Measurements from ENCODE around the gene PDE8B. TPM values are rescaled to one million over a fixed set of nuclear protein-coding genes. Genes with fewer than 3 reads are reported as not detected.

Gene PDE8B
- total RNA-seq, 1 donor from 2014 or later, result not detected

DNA sequence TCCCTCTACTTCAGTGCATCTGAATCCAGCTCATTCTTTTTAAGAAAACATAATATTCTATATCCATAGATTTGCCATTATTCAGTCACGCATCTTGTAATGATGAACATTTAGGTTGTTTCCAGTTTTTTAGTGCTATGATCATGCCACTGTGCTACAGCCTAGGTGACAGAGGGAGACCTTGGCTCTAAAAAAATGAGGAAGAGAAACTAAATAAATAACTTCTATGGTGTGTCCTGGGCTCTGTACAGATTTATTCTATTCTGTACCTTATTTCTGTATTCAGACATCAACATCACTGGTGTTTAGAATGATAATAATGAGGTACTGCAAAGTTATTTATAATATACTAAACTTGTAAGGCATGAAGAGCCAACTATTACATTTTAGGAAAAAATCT, 45.9 kb downstream of the PDE8B start:
- H3K27ac Mint-ChIP-seq, result no peak overlapping the region
- intact Hi-C loops (cut with micrococcal nuclease), result no loop called here
- peaks cover 17% of the 10 kb centered on the region for H3K27me3 Mint-ChIP-seq
- H3K9me3 Mint-ChIP-seq, result peaks cover 2% of the 10 kb centered on the region
- ATAC-seq (ENCODE audit: low read depth) (no peak), DNase-seq (no peak)
- H3K36me3 Mint-ChIP-seq (ENCODE audit: low read depth), result no peaks in the 10 kb centered on the region
- H3K4me1 Mint-ChIP-seq, result no peaks in the 10 kb centered on the region
- TF ChIP-seq, protein P1, sequence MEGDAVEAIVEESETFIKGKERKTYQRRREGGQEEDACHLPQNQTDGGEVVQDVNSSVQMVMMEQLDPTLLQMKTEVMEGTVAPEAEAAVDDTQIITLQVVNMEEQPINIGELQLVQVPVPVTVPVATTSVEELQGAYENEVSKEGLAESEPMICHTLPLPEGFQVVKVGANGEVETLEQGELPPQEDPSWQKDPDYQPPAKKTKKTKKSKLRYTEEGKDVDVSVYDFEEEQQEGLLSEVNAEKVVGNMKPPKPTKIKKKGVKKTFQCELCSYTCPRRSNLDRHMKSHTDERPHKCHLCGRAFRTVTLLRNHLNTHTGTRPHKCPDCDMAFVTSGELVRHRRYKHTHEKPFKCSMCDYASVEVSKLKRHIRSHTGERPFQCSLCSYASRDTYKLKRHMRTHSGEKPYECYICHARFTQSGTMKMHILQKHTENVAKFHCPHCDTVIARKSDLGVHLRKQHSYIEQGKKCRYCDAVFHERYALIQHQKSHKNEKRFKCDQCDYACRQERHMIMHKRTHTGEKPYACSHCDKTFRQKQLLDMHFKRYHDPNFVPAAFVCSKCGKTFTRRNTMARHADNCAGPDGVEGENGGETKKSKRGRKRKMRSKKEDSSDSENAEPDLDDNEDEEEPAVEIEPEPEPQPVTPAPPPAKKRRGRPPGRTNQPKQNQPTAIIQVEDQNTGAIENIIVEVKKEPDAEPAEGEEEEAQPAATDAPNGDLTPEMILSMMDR (IDR thresholded peaks at IDR 0.05), result no peak
- ChIA-PET CTCF (no interaction called here), POLR2A (no interaction called here)
- H3K4me3 Mint-ChIP-seq, result no peak overlapping the region

- no peak for DNase-seq
- H3K4me3 Mint-ChIP-seq, result no peak overlapping the region
- ChIA-PET CTCF (no interaction called here), POLR2A (no interaction called here)
- no peaks in the 10 kb centered on the region for H3K36me3 Mint-ChIP-seq (ENCODE audit: low read depth)
- TF ChIP-seq, protein P1 (IDR thresholded peaks at IDR 0.05), result no peak
- H3K9me3 Mint-ChIP-seq, result peaks cover 2% of the 10 kb centered on the region
- peaks cover 10% of the 10 kb centered on the region for H3K27me3 Mint-ChIP-seq
- H3K27ac Mint-ChIP-seq, result no peak overlapping the region
- intact Hi-C loops (cut with micrococcal nuclease), result no loop called here
- ATAC-seq (ENCODE audit: low read depth), result no peak
- H3K4me1 Mint-ChIP-seq, result no peaks in the 10 kb centered on the region
Measured at GRCh38 chr5:77258652-77259051, 48.2 kb downstream of the PDE8B start.

GRCh38 chr5:77259476-77259875, 49.0 kb downstream of the PDE8B start:
- H3K36me3 Mint-ChIP-seq (ENCODE audit: low read depth), result no peaks in the 10 kb centered on the region
- POLR2A ChIA-PET, result no interaction called here
- TF ChIP-seq, protein P1 (IDR thresholded peaks at IDR 0.05), result no peak
- CTCF ChIA-PET, result no interaction called here
- intact Hi-C loops (cut with micrococcal nuclease), result no loop called here
- H3K4me3 Mint-ChIP-seq, result no peak overlapping the region
- no peak for DNase-seq
- ATAC-seq (ENCODE audit: low read depth), result no peak
- peaks cover 2% of the 10 kb centered on the region for H3K9me3 Mint-ChIP-seq
- no peak overlapping the region for H3K27ac Mint-ChIP-seq
- no peaks in the 10 kb centered on the region for H3K4me1 Mint-ChIP-seq
- peaks cover 10% of the 10 kb centered on the region for H3K27me3 Mint-ChIP-seq

GRCh38 chr5:77262697-77263096, 52.2 kb downstream of the PDE8B start:
- Mint-ChIP-seq H3K27ac (no peak overlapping the region), H3K36me3 (ENCODE audit: low read depth) (no peaks in the 10 kb centered on the region), H3K27me3 (peaks cover 5% of the 10 kb centered on the region), H3K4me3 (no peak overlapping the region), H3K9me3 (no peaks in the 10 kb centered on the region), H3K4me1 (no peaks in the 10 kb centered on the region)
- intact Hi-C loops (cut with micrococcal nuclease), result no loop called here
- POLR2A ChIA-PET, result no interaction called here
- CTCF ChIA-PET, result no interaction called here
- TF ChIP-seq, protein P1 (IDR thresholded peaks at IDR 0.05), result no peak
- DNase-seq (no peak), ATAC-seq (ENCODE audit: low read depth) (no peak)

GRCh38 chr5:77266291-77266690, 55.8 kb downstream of the PDE8B start:
- Mint-ChIP-seq H3K9me3 (no peaks in the 10 kb centered on the region), H3K4me3 (no peak overlapping the region), H3K36me3 (ENCODE audit: low read depth) (no peaks in the 10 kb centered on the region), H3K27ac (no peak overlapping the region), H3K4me1 (no peaks in the 10 kb centered on the region), H3K27me3 (peaks cover 2% of the 10 kb centered on the region)
- no peak for DNase-seq
- TF ChIP-seq, protein P1 (IDR thresholded peaks at IDR 0.05), result no peak
- intact Hi-C loops (cut with micrococcal nuclease), result no loop called here
- ChIA-PET CTCF (no interaction called here), POLR2A (no interaction called here)
- no peak for ATAC-seq (ENCODE audit: low read depth)

All from activated B cell treated with CpG ODN at 0.5 μM for 24 hours (primary cell).